Measurements from ENCODE around the gene USP22. TPM values are rescaled to one million over a fixed set of nuclear protein-coding genes. Genes with fewer than 3 reads are reported as not detected.

The USP22 gene
- 141 and 166 TPM in 2 replicates for total RNA-seq

GRCh38 chr17:21042458-21043295 is at the start of gene USP22:
Gene USP22 (minus strand): TSS chr17:21043011. CDS start chr17:21042835, 176 bp downstream.

Other genes with a start within 250 kb of the USP22 start
- 21.0 and 33.7 TPM in 2 replicates for gene DHRS7B, start 84.0 kb upstream of the USP22 start, total RNA-seq
- gene TMEM11, start 171.2 kb upstream of the USP22 start, total RNA-seq: 16.0 and 20.2 TPM in 2 replicates
- gene NATD1, start 210.4 kb upstream of the USP22 start, total RNA-seq: 15.4 and 15.5 TPM in 2 replicates
- gene MAP2K3, start 241.7 kb upstream of the USP22 start, total RNA-seq: 19.6 and 22.2 TPM in 2 replicates

Data from cardiac ventricle fibroblast (primary cell).